Upper lobe of right lung (tissue), 1 donor: ENCODE data around the gene METTL23. TPM values are rescaled to one million over a fixed set of nuclear protein-coding genes. Genes with fewer than 3 reads are reported as not detected.

Source experiments
- ATAC-seq: fragments of 200-7000 bp; cut with Tn5 transposase; one replicate; pipeline ENCODE4 v1.9.1; 2020; ENCODE audit warnings: mild to moderate bottlenecking, moderate library complexity
- DNase-seq: peaks from one replicate; pipeline ENCODE4 v3.0.0-alpha.2; 2020
- H3K27ac ChIP-seq: fragments of 200-600 bp; one replicate; pipeline ENCODE4 v1.8.0; 2022
- H3K27me3 ChIP-seq: fragments of 200-600 bp; one replicate; pipeline ENCODE4 v1.8.0; 2022; ENCODE audit warnings: mild to moderate bottlenecking
- H3K36me3 ChIP-seq: fragments of 200-600 bp; one replicate; pipeline ENCODE4 v1.8.0; 2022
- H3K4me1 ChIP-seq: fragments of 200-600 bp; one replicate; pipeline ENCODE4 v1.8.0; 2022
- H3K4me3 ChIP-seq: fragments of 200-600 bp; one replicate; pipeline ENCODE4 v1.8.0; 2022; ENCODE audit warnings: mild to moderate bottlenecking
- H3K9me3 ChIP-seq: fragments of 200-600 bp; one replicate; pipeline ENCODE4 v1.8.0; 2022
- CTCF ChIP-seq: fragments of 200-600 bp; IDR thresholded peaks from one replicate; pipeline ENCODE4 v1.8.0; 2022; ENCODE audit warnings: antibody characterized with exemption
- intact Hi-C: fragments of 100-400 bp; cut with DNase I; formaldehyde crosslinking; loops from one replicate; pipeline ENCODE4 v1.11.0; 2022
- total RNA-seq: library from RNA; stranded (reverse); fragmentation: NEBNext Ultra II Directional; extraction: Animal tissue kit (Norgen Biotek cat#: 25700); gene quantifications from one replicate; pipeline ENCODE4 v1.2.1, GENCODE V29; 2021
- donor health status: DM: no; HTN: yes; CAD: no; lungs with severe emphysema.

METTL23 gene
- total RNA-seq, 1 donor from 2014 or later = 31.6 TPM

- no peak for ATAC-seq
Measured at GRCh38 chr17:76685846-76686245, 40.8 kb upstream of the METTL23 start.

DNA sequence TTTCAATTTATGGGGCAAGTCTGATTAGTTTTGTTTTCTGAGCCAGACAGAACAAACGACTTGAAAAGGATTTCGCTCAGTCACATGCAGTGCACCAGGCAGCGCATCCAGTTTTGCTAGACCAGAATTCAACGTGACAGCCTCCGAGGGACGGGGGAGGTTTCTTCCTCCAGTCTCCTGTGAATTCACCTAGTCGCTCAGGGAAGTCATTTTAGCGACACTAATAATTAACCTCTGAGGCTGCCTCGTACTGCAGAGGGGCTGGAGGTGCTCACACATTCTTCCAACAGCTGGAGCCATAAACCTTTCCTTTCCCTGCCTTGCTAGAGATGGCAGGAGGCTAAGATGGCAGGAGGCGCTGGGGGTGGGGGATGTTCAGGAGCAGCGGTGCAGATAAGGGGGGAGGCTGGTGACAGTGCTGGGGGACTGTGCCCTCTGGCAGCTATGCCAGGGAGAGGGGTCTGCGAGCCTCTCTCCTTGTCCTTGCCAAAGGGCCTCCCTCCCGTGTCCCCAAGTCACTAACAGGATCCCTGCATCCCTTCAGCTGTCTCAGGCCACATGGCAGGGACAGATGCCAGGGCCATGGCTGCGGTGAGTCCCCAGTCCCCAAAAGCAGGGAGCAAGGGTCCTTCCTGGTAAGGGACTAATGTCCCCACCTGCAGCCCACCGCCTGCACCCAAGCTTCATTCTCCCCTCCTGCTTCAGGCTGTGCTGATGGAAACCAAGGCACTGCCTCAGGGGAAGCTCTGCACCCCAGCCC is 39.9 kb upstream of the METTL23 start:
- Histone ChIP-seq H3K9me3 (no peaks in the 10 kb centered on the region), H3K4me1 (peaks cover 43% of the 10 kb centered on the region), H3K4me3 (no peak overlapping the region), H3K27me3 (no peaks in the 10 kb centered on the region), H3K36me3 (peaks cover 5% of the 10 kb centered on the region), H3K27ac (peak overlapping the region; percentile 79)
- TF ChIP-seq CTCF = no peak
- no peak for ATAC-seq
- intact Hi-C loops = no loop called here
- no peak for DNase-seq

More at GRCh38 chr17:76685846-76686245, 40.8 kb upstream of the METTL23 start:
- H3K36me3 ChIP-seq = peaks cover 5% of the 10 kb centered on the region
- no peak overlapping the region for H3K27ac ChIP-seq
- H3K27me3 ChIP-seq = no peaks in the 10 kb centered on the region
- no peaks in the 10 kb centered on the region for H3K9me3 ChIP-seq
- no peak for TF ChIP-seq CTCF
- H3K4me1 ChIP-seq = peaks cover 37% of the 10 kb centered on the region
- intact Hi-C loops = no loop called here
- DNase-seq = no peak
- no peak overlapping the region for H3K4me3 ChIP-seq

DNA sequence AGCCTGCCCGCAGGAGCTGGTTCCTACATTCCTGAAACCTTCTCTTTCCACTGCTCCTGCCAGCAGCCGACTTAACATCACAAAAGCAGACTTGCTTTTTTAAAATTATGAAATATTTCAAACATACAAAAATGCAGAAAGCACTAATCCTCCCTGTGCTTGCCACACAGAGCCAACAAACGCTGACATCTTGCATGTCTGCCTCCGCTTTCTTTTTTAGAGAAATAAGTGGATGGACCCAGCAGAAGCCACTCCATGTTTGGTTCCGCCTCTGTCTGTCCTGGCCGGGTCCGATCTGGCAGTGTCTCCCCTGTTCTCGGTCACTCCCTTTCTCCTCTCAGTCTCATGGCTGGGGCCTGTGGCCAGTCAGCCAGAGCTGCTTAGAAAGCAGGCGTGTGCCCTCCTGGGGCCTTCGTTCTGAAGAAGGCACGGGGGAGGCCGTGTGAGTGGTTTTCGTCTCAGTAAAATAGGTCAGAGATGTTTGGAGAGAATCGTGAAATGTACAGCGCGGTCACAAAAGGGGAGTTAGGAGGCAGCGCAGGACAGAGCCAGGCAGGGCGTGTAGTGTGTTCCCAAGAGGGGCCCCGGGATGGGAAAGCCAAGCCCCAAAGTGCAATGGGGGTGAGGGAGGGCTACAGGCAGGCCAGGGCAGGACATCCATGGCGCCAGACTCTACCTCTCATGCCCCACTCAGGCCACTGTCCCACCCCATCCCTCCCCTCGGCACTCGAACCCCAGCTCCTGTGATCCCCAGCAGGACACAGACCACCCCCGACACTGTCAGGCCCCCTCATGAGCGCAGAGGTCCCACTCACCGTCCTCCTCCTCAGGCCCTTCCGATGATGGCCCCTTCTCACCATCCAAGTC is 39.1 kb upstream of the METTL23 start:
- intact Hi-C loops = no loop called here
- Histone ChIP-seq H3K4me1 (peaks cover 38% of the 10 kb centered on the region), H3K27ac (peak overlapping the region; percentile 79), H3K36me3 (peaks cover 5% of the 10 kb centered on the region), H3K4me3 (no peak overlapping the region), H3K27me3 (no peaks in the 10 kb centered on the region), H3K9me3 (no peaks in the 10 kb centered on the region)
- ATAC-seq = peak; percentile 12
- no peak for TF ChIP-seq CTCF
- no peak for DNase-seq

- intact Hi-C loops = no loop called here
- no peak for DNase-seq
Measured at GRCh38 chr17:76688165-76688622, 38.4 kb upstream of the METTL23 start.

GRCh38 chr17:76689859-76690258 is 36.8 kb upstream of the METTL23 start:
- no peak for TF ChIP-seq CTCF
- Histone ChIP-seq H3K36me3 (no peaks in the 10 kb centered on the region), H3K27ac (peak overlapping the region; percentile 79), H3K4me1 (peaks cover 35% of the 10 kb centered on the region), H3K9me3 (no peaks in the 10 kb centered on the region), H3K27me3 (no peaks in the 10 kb centered on the region), H3K4me3 (no peak overlapping the region)
- intact Hi-C loops = no loop called here
- DNase-seq (no peak), ATAC-seq (no peak)

More at GRCh38 chr17:76688165-76688622, 38.4 kb upstream of the METTL23 start:
- Histone ChIP-seq H3K9me3 (no peaks in the 10 kb centered on the region), H3K36me3 (peaks cover 2% of the 10 kb centered on the region), H3K27me3 (no peaks in the 10 kb centered on the region), H3K27ac (peak overlapping the region; percentile 79), H3K4me3 (no peak overlapping the region), H3K4me1 (peaks cover 35% of the 10 kb centered on the region)
- peak; percentile 4 for ATAC-seq
- no peak for TF ChIP-seq CTCF
